ENCODE results near the gene VPS16. TPM values are rescaled to one million over a fixed set of nuclear protein-coding genes. Genes with fewer than 3 reads are reported as not detected.

The VPS16 gene
- total and polyA plus RNA-seq, 2 of the 8 experiments (the other 6 are each of a cell fraction or from before 2014, with no cell fraction given) = 23.8 to 25.9 TPM

DNA sequence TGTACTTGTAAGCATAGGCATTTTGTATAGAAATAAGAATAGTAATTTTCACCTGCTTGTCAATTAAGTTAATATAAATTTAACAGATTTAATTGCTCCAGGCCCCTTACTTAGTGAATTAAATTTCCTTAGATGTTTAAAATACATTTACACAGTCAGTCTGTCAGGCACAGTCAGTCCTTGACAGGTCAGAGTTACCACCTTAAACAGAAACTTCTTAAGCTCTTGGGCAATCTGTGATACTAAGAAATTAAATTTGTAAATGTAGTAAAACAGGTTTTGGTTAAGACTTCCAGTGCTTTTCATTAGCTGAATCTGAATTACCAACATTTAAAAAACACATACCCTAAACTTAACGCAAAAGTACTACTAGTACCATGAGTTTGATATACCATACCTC lies 48.7 kb downstream of the VPS16 start:
- Histone ChIP-seq H2AFZ (ENCODE audit: low read length) (no peak overlapping the region), H2BK5ac (ENCODE audit: low read depth, low read length) (no peak overlapping the region), H4K8ac (ENCODE audit: extremely low read depth, insufficient read depth, low read length) (no peak overlapping the region), H3K27ac (ENCODE audit: low read depth, low read length) (no peak overlapping the region), H3K36me3 (ENCODE audit: control insufficient read depth in 2 of 4, insufficient read depth in 4 of 4, low read length in 3 of 4) (no peaks in the 10 kb centered on the region), H3K4me3 (ENCODE audit: extremely low read depth in 1 of 4, insufficient read depth in 2 of 4, low read depth in 3 of 4, low read length in 4 of 4) (no peak overlapping the region), H2BK15ac (ENCODE audit: low read length) (no peak overlapping the region), H3K14ac (ENCODE audit: insufficient read length) (no peak overlapping the region), H3K79me2 (ENCODE audit: control insufficient read depth in 1 of 2, insufficient read depth in 2 of 2, low read length in 2 of 2) (peaks cover 5 to 87% of the 10 kb centered on the region in 2 experiments; a peak in 3 of 4 replicates), H2BK12ac (ENCODE audit: low read depth, low read length) (no peak overlapping the region), H3K56ac (replicated peaks; ENCODE audit: insufficient read length, low read depth, low read length) (no peak overlapping the region), H4K91ac (replicated peaks; ENCODE audit: insufficient read length, low read length) (no peak overlapping the region), H2BK120ac (replicated peaks; ENCODE audit: low read depth, low read length) (no peak overlapping the region), H3K4ac (replicated peaks; ENCODE audit: insufficient read length, low read depth, low read length) (no peak overlapping the region), H3K4me1 (replicated peaks in 1 of 4; ENCODE audit: control insufficient read depth in 3 of 4, insufficient read depth in 4 of 4, low read length in 3 of 4) (no peaks in the 10 kb centered on the region), H4K5ac (ENCODE audit: insufficient read length, low read depth, low read length) (no peak overlapping the region), H3K18ac (ENCODE audit: extremely low read depth, low read length) (no peak overlapping the region), H3K23ac (ENCODE audit: insufficient read length) (no peak overlapping the region), H3K9ac (replicated peaks in 1 of 4; ENCODE audit: extremely low read depth in 1 of 4, low read depth in 3 of 4, low read length in 3 of 4) (no peak overlapping the region), H3K79me1 (ENCODE audit: low read depth, low read length) (peaks cover 8% of the 10 kb centered on the region), H3K9me3 (ENCODE audit: insufficient read depth in 2 of 2, low read depth in 1 of 2, low read length in 1 of 2) (no peaks in the 10 kb centered on the region), H2BK20ac (ENCODE audit: low read length) (no peak overlapping the region), H3K27me3 (replicated peaks in 1 of 4; ENCODE audit: control insufficient read depth in 3 of 4, extremely low read depth in 1 of 4, insufficient read depth in 3 of 4, low read length in 3 of 4) (no peaks in the 10 kb centered on the region), H3K4me2 (ENCODE audit: insufficient read depth in 1 of 2, low read depth in 2 of 2, low read length in 2 of 2) (no peak overlapping the region), H3K23me2 (ENCODE audit: low read depth, low read length) (peaks cover 2% of the 10 kb centered on the region; the same call in 1 of the 2 replicates), H4K20me1 (replicated peaks in 1 of 2; ENCODE audit: control insufficient read depth in 1 of 2, insufficient read depth in 2 of 2, low read length in 2 of 2) (peaks cover 3 to 5% of the 10 kb centered on the region in 2 experiments), H2AK5ac (ENCODE audit: low read depth, low read length) (no peak overlapping the region)
- 97% methylated on average over 1 of the region's 1 CpG; no CpG with 5 or more reads in 1 of the 2 experiments for WGBS, 2 experiments (ENCODE audit: extremely low coverage in 1 of 2, insufficient coverage in 1 of 2, insufficient read length in 1 of 2, insufficient replicate concordance in 2 of 2, low coverage in 1 of 2, low lambda C conversion rate in 2 of 2, missing lambda C conversion rate in 1 of 2)
- CTCF ChIA-PET (ENCODE audit: partially characterized antibody) = interaction anchor here (0.5 to 1.5 kb wide), 3 partner anchors 11 to 24 kb away, joined by 3 to 10 read pairs (median 5); no protein-coding TSS in a partner anchor
- no peak for DNase-seq (ENCODE audit: low read depth in 1 of 2, low spot score in 2 of 2)
- no peak for FAIRE-seq
- TF ChIP-seq TCF12 (IDR thresholded peaks at IDR 0.05; ENCODE audit: low read depth, low read length) (no peak), SUZ12 (IDR thresholded peaks at IDR 0.05; ENCODE audit: low read length) (no peak), TBP (IDR thresholded peaks at IDR 0.05; ENCODE audit: low read depth, low read length) (no peak), RBBP5 (IDR thresholded peaks at IDR 0.05; ENCODE audit: borderline replicate concordance, low read depth, low read length) (no peak), CHD1 (IDR thresholded peaks at IDR 0.05; ENCODE audit: low read depth, low read length) (no peak), E2F6 (IDR thresholded peaks at IDR 0.05) (no peak), POLR2AphosphoS5 (IDR thresholded peaks at IDR 0.05; ENCODE audit: low read depth, low read length) (no peak), ZNF274 (IDR thresholded peaks at IDR 0.05; ENCODE audit: borderline replicate concordance, extremely low read depth, low read length) (no peak), SP4 (IDR thresholded peaks at IDR 0.05; ENCODE audit: low read length) (no peak)
- POLR2A ChIA-PET (ENCODE audit: partially characterized antibody) = no interaction called here
